HG02884 (cell line): ENCODE results near the gene ZSCAN10.
"Not testable (repeated sequence)": the region's sequence is repeated elsewhere in the genome, so short reads cannot be mapped to it uniquely, and the experiment has no call there.

ENCODE experiments used
- ATAC-seq: cut with Tn5 transposase; IDR thresholded peaks from one replicate; pipeline ENCODE4 v1.9.1; 2021; ENCODE audit warnings: mild to moderate bottlenecking, moderate library complexity; ENCODE audit not compliant: unreplicated experiment

The ZSCAN10 gene

GRCh38 chr16:3098459-3099394, at the start of gene ZSCAN10:
TSS of gene ZSCAN10 (minus strand) at chr16:3099294. CDS start at chr16:3092937, 6,357 bp downstream.
- ATAC-seq: no peak

GRCh38 chr16:3148256-3149192, 49.4 kb upstream of the ZSCAN10 start:
- no peak for ATAC-seq

GRCh38 chr16:3147757-3148104, 48.6 kb upstream of the ZSCAN10 start:
- no peak for ATAC-seq

- no peak for ATAC-seq
Measured at GRCh38 chr16:3147046-3147756, 48.1 kb upstream of the ZSCAN10 start.

GRCh38 chr16:3145660-3146059, 46.6 kb upstream of the ZSCAN10 start:
- no peak for ATAC-seq

- ATAC-seq: no peak
Measured at GRCh38 chr16:3145151-3145550, 46.1 kb upstream of the ZSCAN10 start.

- ATAC-seq: no peak
Measured at GRCh38 chr16:3144321-3144983, 45.4 kb upstream of the ZSCAN10 start.

GRCh38 chr16:3143598-3144320, 44.7 kb upstream of the ZSCAN10 start:
- no peak for ATAC-seq

GRCh38 chr16:3143189-3143588, 44.1 kb upstream of the ZSCAN10 start:
- ATAC-seq: no peak

- ATAC-seq: no peak
Measured at GRCh38 chr16:3142770-3143169, 43.7 kb upstream of the ZSCAN10 start.

- ATAC-seq: no peak
Measured at GRCh38 chr16:3142327-3142726, 43.2 kb upstream of the ZSCAN10 start.

GRCh38 chr16:3141781-3142311, 42.8 kb upstream of the ZSCAN10 start:
- ATAC-seq: no peak

GRCh38 chr16:3140603-3141427, 41.7 kb upstream of the ZSCAN10 start:
- ATAC-seq: no peak

GRCh38 chr16:3139561-3139960, 40.5 kb upstream of the ZSCAN10 start:
- ATAC-seq: not testable (repeated sequence)

- ATAC-seq: no peak
Measured at GRCh38 chr16:3138823-3139426, 39.8 kb upstream of the ZSCAN10 start.

GRCh38 chr16:3138342-3138741, 39.2 kb upstream of the ZSCAN10 start:
- ATAC-seq: no peak

GRCh38 chr16:3137267-3137666, 38.2 kb upstream of the ZSCAN10 start:
- no peak for ATAC-seq

GRCh38 chr16:3135126-3135715, 36.1 kb upstream of the ZSCAN10 start:
- no peak for ATAC-seq
